NT2/D1 (cell line): ENCODE data around the gene ENTPD5.

Experiments
- SUZ12 ChIP-seq: IDR thresholded peaks from 2 replicates; pipeline ENCODE4 v1.6.1; 2011; ENCODE audit not compliant: insufficient read length, insufficient read depth; ENCODE audit errors: extremely low read depth
- ZNF274 ChIP-seq: IDR thresholded peaks from 2 replicates; pipeline ENCODE4 v1.6.1; 2011; ENCODE audit warnings: mild to moderate bottlenecking, low read depth, low read length

DNA sequence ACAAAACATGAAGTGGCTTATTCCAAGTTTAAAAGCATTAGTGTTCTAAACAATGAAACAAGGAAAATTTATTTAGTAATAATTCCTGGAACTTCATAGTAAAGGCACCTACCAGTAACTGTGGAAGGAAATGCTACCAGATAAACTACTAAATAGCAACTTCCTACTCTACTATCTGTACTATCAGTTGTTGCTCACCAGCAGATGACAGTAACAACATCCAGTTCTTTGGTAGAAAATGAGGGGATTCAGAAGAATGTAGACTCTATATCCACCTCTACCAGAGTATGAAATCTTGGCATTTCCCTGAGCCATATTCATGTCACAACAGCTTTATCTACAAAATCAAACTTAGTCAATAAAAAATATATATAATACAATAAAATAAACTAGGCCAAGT lies 3.1 kb downstream of the ENTPD5 start:
- no peak for TF ChIP-seq ZNF274
- no peak for TF ChIP-seq SUZ12
